SU-DHL-6 (cell line): Measurements from ENCODE around the gene CACNA2D4.

Experiments used
- EZH2phosphoT487 ChIP-seq: fragments of 200-600 bp; sonication (generic), shearing (Covaris generic); conservative IDR thresholded peaks from 2 replicates; pipeline ENCODE4 v1.6.1; 2018; ENCODE audit warnings: mild to moderate bottlenecking, antibody characterized with exemption, low read length, moderate library complexity, mixed read lengths
- TF ChIP-seq, protein P1 (sequence below): fragments of 200-600 bp; sonication (generic); IDR thresholded peaks from one replicate; pipeline ENCODE4 v1.5.1; 2017; ENCODE audit warnings: antibody characterized with exemption, mild to moderate bottlenecking, low read length, moderate library complexity; ENCODE audit not compliant: insufficient read depth, poor library complexity, severe bottlenecking

DNA sequence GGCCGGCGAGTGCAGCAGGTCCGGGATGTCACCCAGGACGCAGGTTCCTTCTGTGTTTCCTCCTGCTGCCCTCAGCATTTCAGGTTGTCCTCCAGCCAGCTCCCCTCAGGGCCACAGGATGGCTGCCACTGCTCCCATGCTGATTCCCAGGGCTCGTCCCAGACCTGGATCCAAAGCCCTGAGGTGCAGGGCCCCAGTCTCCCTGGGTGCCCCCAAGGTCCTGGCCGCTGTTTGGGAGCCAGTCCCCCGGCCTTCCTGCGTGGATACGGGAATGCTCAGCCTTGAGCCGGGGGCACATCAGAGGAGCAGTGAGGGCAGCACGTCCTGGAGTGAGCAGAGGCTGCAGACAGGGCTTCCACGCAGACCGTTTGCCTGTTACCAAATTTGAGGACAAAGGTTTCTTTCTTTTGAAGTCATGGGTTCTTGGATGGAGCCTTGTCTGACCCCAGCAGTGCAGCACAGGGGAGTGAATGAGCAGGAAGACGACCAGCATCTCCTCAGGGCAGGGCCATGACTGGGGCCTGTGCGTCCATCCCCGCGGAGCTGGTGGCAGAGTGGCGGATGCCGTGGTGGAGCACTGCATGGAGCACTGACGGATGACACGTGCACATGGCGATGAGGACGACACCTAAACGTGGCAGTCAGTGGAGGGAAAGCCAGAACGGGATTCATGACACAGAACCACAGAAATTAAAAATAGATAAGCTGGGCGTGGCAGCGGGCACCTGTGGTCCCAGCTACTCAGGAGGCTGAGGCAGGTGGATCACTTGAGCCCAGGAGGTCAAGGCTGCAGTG, 12.5 kb upstream of the CACNA2D4 start:
- TF ChIP-seq, protein P1, sequence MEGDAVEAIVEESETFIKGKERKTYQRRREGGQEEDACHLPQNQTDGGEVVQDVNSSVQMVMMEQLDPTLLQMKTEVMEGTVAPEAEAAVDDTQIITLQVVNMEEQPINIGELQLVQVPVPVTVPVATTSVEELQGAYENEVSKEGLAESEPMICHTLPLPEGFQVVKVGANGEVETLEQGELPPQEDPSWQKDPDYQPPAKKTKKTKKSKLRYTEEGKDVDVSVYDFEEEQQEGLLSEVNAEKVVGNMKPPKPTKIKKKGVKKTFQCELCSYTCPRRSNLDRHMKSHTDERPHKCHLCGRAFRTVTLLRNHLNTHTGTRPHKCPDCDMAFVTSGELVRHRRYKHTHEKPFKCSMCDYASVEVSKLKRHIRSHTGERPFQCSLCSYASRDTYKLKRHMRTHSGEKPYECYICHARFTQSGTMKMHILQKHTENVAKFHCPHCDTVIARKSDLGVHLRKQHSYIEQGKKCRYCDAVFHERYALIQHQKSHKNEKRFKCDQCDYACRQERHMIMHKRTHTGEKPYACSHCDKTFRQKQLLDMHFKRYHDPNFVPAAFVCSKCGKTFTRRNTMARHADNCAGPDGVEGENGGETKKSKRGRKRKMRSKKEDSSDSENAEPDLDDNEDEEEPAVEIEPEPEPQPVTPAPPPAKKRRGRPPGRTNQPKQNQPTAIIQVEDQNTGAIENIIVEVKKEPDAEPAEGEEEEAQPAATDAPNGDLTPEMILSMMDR = no peak
- TF ChIP-seq EZH2phosphoT487 = no peak
